Dermis blood vessel endothelial cell (primary cell): ENCODE data around the gene TGFB3. TPM values are rescaled to one million over a fixed set of nuclear protein-coding genes. Genes with fewer than 3 reads are reported as not detected.
"Not testable (repeated sequence)": the region's sequence is repeated elsewhere in the genome, so short reads cannot be mapped to it uniquely, and the experiment has no call there.

Experiments
- DNase-seq: peaks from one replicate; pipeline ENCODE4 v3.0.0; 2010
- total RNA-seq: library from RNA; depleted of rRNA; stranded (reverse); fragments of >200 nt; gene quantifications from 2 replicates; pipeline ENCODE4 v1.2.3, GENCODE V29; 2014

TGFB3 gene
- total RNA-seq, 1 donor from 2014 or later: 4.1 TPM

GRCh38 chr14:75952489-75952888 is 29.3 kb downstream of the TGFB3 start:
- DNase-seq: no peak

DNA sequence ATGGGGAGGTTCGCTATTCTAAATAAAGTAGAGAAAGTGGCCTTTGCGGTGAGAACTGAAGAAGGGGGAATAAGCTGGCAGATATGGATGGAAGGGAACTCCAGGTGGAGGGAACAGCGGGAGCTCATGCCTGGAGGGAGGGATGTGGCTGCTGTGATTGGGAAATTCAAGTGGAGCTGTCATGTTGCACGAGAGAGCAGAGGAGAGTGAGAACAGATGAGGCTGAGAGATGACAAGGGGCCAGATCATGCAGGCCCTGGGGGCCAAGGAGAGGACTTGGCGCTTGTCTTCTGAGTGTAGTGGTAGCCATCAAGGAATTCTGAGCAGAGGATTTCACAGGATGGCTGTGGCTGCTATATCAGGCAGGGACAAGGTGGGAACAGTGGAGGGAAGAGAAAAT is 35.0 kb downstream of the TGFB3 start:
- DNase-seq: no peak

- no peak for DNase-seq
Observed at GRCh38 chr14:75944607-75945241, 37.1 kb downstream of the TGFB3 start.

DNA sequence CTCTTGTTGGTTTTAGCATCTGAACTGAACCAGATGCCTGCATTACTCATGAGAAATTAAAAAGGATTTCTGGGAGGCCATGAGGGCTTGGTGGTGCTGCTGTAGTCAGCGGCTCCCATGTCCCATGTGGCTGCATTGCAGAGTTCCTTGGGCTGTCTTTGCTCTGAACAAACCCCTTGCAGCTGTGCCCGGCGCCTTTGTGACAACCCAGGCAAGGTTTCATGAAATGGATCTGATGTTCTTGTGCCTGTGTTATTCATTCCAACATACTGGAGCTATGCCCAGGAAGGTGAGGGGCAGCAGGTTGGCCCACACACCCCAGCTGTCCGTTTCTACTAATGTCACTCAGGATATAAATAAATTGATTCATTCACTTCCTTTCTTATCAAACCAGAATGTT is 40.8 kb downstream of the TGFB3 start:
- peak; percentile 28 for DNase-seq

DNA sequence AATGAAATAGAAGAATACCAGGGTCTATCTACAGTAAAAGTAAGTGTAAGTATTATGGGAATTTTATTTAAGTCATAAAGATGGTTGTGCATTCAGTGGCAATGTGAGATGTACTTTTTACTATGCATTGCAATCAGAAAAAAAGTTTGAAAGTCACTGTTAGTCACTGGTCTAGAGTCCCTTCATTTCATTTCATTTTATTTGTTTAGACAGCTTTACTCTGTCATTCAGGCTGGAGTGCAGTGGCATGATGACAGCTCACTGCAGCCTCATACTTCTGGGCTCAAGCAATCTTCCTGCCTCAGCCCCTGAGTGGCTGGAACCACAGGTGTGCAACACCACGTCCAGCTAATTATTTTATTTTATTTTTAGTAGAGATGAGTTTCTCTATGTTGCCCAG is 42.6 kb downstream of the TGFB3 start:
- no peak for DNase-seq

GRCh38 chr14:75934998-75935628 is 46.7 kb downstream of the TGFB3 start:
- no peak for DNase-seq

DNA sequence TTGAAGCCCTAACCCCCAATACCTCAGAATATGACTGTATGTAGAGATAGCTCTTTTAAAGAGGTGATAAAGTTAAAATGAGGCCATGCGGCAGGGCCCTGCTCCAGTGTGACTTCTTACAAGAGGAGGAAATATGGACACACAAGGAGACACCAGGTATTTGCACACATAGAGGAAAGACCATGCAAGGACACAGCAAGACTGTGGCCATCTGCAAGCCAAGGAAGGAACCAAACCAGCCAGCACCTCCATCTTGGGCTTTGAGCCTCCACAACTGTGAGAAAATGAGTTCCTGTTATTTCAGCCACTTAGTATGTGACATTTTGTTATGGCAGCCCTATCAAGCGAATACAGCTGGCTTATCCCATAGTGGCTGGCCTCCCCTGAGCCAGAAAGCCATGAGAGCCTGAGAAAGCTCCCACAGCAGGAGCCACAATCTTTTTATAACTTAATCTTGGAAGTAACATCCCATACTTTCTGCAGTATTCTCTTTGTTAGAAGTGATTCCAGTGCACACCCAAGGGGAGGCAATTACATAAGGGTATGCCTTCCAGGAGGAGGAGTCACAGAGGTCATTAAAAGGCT is 48.0 kb downstream of the TGFB3 start:
- DNase-seq: no peak

DNA sequence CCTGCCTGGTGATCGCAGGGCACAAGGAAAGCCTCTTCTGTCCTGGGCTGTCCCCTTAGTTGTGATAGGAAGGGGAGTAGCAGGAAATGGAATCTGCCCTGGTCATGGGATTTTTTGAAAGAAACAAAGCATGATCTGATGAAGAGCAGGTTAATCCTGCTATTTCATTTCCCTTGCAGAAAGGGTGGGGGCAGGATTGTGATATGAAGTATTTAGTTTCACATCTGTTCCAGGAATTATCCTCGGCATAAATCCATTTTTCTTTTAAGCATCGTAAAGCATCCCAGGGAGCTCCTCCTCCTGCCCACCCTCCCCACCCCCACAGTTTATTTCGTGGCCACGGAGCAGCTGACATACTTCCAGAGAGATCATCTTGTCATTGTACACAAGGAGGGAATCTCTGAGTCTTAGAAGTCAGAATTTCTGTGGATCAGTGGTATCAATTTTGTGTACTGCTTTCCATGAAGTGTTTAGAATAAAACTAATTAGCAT is 53.1 kb downstream of the TGFB3 start:
- DNase-seq: peak; percentile 35

DNA sequence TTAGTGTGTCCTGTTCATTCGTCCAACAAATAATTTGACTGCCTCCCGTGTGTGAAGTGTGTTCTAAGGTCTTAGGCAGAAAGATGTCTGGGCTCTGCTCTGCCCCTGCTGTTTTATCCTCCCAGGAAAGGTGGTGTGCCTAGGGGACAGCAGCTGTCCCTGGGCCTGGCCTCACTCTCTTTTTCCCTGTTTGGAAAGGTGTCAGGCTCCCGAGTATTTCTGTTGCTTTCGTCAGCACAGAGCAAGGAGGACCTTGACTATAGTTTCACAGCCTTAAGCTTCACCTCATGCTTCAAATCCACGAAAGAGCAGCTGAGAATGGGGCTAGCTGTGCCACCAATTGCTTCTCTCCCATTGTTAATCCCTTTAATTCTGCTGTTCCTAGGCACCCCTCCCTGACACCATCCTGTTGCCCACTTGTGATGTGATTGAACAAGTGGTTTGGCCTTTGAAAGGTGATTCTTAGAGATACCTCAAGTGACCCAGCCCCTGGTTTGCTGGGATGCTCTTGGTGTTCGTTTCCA is 54.2 kb downstream of the TGFB3 start:
- no peak for DNase-seq

- DNase-seq: no peak
Observed at GRCh38 chr14:75926431-75927115, 55.2 kb downstream of the TGFB3 start.

GRCh38 chr14:75925141-75925840 is 56.5 kb downstream of the TGFB3 start:
- not testable (repeated sequence) for DNase-seq

DNA sequence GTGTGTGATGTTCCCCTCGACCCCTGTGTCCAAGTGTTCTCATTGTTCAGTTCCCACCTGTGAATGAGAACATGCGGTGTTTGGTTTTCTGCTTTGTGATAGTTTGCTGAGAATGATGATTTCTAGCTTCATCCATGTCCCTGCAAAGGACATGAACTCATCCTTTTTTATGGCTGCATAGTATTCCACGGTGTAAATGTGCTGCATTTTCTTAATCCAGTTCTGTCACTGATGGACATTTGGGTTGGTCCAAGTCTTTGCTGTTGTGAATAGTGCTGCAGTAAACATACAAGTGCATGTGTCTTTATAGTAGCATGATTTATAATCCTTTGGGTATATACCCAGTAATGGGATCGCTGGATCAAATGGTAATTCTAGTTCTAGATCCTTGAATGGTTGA is 61.4 kb downstream of the TGFB3 start:
- DNase-seq: not testable (repeated sequence)

GRCh38 chr14:75917946-75918335 is 63.9 kb downstream of the TGFB3 start:
- no peak for DNase-seq

GRCh38 chr14:75917322-75917945 is 64.4 kb downstream of the TGFB3 start:
- DNase-seq: no peak

- DNase-seq: no peak
Observed at GRCh38 chr14:75915045-75915444, 66.8 kb downstream of the TGFB3 start.

GRCh38 chr14:75913183-75913582 is 68.6 kb downstream of the TGFB3 start:
- no peak for DNase-seq

GRCh38 chr14:75911883-75912282 is 69.9 kb downstream of the TGFB3 start:
- peak; percentile 81 for DNase-seq

DNA sequence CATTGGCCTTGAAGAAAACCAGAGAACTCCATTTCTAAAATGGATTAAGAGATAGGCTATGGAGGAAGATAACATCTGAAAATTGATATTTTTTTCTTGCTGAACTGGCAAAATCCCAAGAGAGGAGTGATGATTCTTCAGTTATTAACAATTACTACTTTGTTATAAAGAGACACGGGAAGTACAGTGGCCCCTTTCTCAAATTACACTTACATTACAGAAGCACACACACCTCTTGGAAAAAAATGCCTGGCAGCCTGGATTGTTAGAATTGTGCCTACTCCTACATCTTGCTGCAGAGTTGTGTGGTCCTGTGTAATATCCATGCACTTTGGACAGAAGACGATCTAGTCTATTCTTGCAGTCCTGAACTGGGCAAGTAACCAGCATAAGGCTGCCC is 71.7 kb downstream of the TGFB3 start:
- DNase-seq: no peak

GRCh38 chr14:75909630-75910029 is 72.2 kb downstream of the TGFB3 start:
- DNase-seq: no peak
